ENCODE data around the gene ARHGEF3.
A peak's percentile ranks its signal among the peaks of the same experiment; 100 is the strongest.

- TF ChIP-seq POLR2A (IDR thresholded peaks at IDR 0.05; ENCODE audit: extremely low read depth, insufficient read length) (no peak), CTCF (IDR thresholded peaks at IDR 0.05; ENCODE audit: low read depth, low read length) (peak; percentile 69), MYC (IDR thresholded peaks at IDR 0.05; ENCODE audit: low read depth, low read length) (no peak)
These were observed 99.0 kb downstream of the ARHGEF3 start for GRCh38 chr3:56702490-56703315.

Data from NB4 (cell line).